Caco-2 (cell line): ENCODE data around the gene PIH1D1. TPM values are rescaled to one million over a fixed set of nuclear protein-coding genes. Genes with fewer than 3 reads are reported as not detected.

Experiments
- BruUV-seq: library from RNA; stranded (reverse); fragments of 400-500 nt; replicated peaks from 2 replicates; lab custom pipeline; 2021; lab: Mats Ljungman, UMichigan
- CTCF ChIA-PET: fragments of 300-600 bp; sonication (Branson Sonifier 250); formaldehyde crosslinking; loops from one replicate; lab custom pipeline; 2022; ENCODE audit warnings: antibody characterized with exemption; lab: Charles Lee
- POLR2A ChIA-PET: fragments of 300-600 bp; sonication (Branson Sonifier 250); formaldehyde crosslinking; loops from one replicate; lab custom pipeline; 2022; ENCODE audit warnings: antibody characterized with exemption; lab: Charles Lee
- DNase-seq, 2 experiments: peaks; one replicate each; pipeline versions ENCODE4 v3.0.0 to v3.0.0-alpha.2; 2020 to 2022
- H3K27me3 ChIP-seq: replicated peaks from 2 replicates; pipeline ENCODE4 v1.6.0; 2011; ENCODE audit warnings: low read length; ENCODE audit not compliant: control insufficient read depth, insufficient read depth
- H3K36me3 ChIP-seq: 2 replicates; pipeline ENCODE4 v1.5.1; 2011; ENCODE audit warnings: low read length; ENCODE audit not compliant: control insufficient read depth, insufficient read depth
- H3K4me1 ChIP-seq: fragments of 250-450 bp; sonication (Bioruptor Pico); 2 replicates; pipeline ENCODE4 v1.5.1; 2020; ENCODE audit warnings: mild to moderate bottlenecking
- H3K4me3 ChIP-seq: 2 replicates; pipeline ENCODE4 v1.5.1; 2011; ENCODE audit warnings: low read depth, mild to moderate bottlenecking, control low read depth, low read length
- H3K9me3 ChIP-seq: fragments of 250-450 bp; sonication (Bioruptor Pico); 2 replicates; pipeline ENCODE4 v1.5.1; 2020; ENCODE audit warnings: mild to moderate bottlenecking, moderate library complexity
- H3K27ac Mint-ChIP-seq: one replicate; pipeline ENCODE4 v1.8.0; 2022; ENCODE audit warnings: mixed read lengths; ENCODE audit not compliant: unreplicated experiment
- H3K27me3 Mint-ChIP-seq: one replicate; pipeline ENCODE4 v1.8.0; 2022; ENCODE audit warnings: mixed read lengths; ENCODE audit not compliant: insufficient read depth, unreplicated experiment
- H3K36me3 Mint-ChIP-seq: one replicate; pipeline ENCODE4 v1.8.0; 2022; ENCODE audit warnings: mild to moderate bottlenecking, mixed read lengths; ENCODE audit not compliant: insufficient read depth, unreplicated experiment
- H3K4me1 Mint-ChIP-seq: one replicate; pipeline ENCODE4 v1.8.0; 2022; ENCODE audit warnings: low read depth, mixed read lengths; ENCODE audit not compliant: unreplicated experiment
- H3K4me3 Mint-ChIP-seq: one replicate; pipeline ENCODE4 v1.8.0; 2022; ENCODE audit warnings: mild to moderate bottlenecking, moderate library complexity, mixed read lengths; ENCODE audit not compliant: unreplicated experiment
- H3K9me3 Mint-ChIP-seq: one replicate; pipeline ENCODE4 v1.8.0; 2022; ENCODE audit warnings: mixed read lengths; ENCODE audit not compliant: unreplicated experiment
- intact Hi-C: fragments of 100-400 bp; cut with micrococcal nuclease; formaldehyde crosslinking; loops from one replicate; pipeline ENCODE4 v1.10.0; 2022; ENCODE audit not compliant: unreplicated experiment
- total RNA-seq: library from RNA; stranded (reverse); gene quantifications from 2 replicates; pipeline ENCODE4 v1.2.3, GENCODE V29; 2022
- TF ChIP-seq, protein P1 (sequence below), 2 experiments: fragments of 200-600 bp in 1 of 2; IDR thresholded peaks; 1 replicate in 1 of 2; 2 replicates in 1 of 2; pipeline versions ENCODE4 v1.5.1 to v1.8.0; 2011 to 2022; ENCODE audit warnings: antibody characterized with exemption in 1 of 2, control low read depth in 1 of 2, inconsistent platforms in 1 of 2, low read depth in 1 of 2, low read length in 1 of 2, mild to moderate bottlenecking in 1 of 2, moderate library complexity in 1 of 2; ENCODE audit not compliant: insufficient read depth in 1 of 2, severe bottlenecking in 1 of 2, unreplicated experiment in 1 of 2

The PIH1D1 gene
- total RNA-seq, 1 experiment from 2014 or later: 150 TPM

DNA sequence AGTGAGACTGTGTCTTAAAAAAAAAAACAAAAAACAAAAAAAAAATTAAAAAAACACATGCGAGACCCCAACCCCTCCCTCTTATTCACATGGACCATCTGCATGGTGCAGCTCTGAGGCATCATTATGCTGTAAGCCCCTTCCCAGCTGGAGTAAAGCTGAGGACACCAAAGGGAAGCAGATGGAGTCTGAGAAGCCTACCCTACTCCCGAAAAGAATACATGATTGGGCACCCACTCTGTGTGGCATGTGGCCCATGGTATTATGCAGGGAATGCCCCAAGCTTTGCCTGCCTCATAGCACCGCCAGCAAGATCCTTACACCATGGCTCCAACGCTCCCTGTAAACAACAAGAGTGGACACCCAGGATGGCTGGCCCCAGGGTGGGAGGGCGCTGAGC lies 33.1 kb downstream of the PIH1D1 start:
- intact Hi-C loops: no loop called here
- no peaks in the 10 kb centered on the region for H3K36me3 ChIP-seq
- no peak for DNase-seq
- H3K4me3 ChIP-seq: no peak overlapping the region
- Mint-ChIP-seq H3K36me3 (peaks cover 6% of the 10 kb centered on the region), H3K9me3 (no peaks in the 10 kb centered on the region), H3K4me3 (no peak overlapping the region), H3K27me3 (peaks cover 34% of the 10 kb centered on the region), H3K4me1 (peaks cover 11% of the 10 kb centered on the region), H3K27ac (no peak overlapping the region)
- TF ChIP-seq, protein P1, sequence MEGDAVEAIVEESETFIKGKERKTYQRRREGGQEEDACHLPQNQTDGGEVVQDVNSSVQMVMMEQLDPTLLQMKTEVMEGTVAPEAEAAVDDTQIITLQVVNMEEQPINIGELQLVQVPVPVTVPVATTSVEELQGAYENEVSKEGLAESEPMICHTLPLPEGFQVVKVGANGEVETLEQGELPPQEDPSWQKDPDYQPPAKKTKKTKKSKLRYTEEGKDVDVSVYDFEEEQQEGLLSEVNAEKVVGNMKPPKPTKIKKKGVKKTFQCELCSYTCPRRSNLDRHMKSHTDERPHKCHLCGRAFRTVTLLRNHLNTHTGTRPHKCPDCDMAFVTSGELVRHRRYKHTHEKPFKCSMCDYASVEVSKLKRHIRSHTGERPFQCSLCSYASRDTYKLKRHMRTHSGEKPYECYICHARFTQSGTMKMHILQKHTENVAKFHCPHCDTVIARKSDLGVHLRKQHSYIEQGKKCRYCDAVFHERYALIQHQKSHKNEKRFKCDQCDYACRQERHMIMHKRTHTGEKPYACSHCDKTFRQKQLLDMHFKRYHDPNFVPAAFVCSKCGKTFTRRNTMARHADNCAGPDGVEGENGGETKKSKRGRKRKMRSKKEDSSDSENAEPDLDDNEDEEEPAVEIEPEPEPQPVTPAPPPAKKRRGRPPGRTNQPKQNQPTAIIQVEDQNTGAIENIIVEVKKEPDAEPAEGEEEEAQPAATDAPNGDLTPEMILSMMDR (IDR thresholded peaks at IDR 0.05; ENCODE audit: insufficient read depth in 1 of 2, low read depth in 1 of 2, low read length in 1 of 2, severe bottlenecking in 1 of 2, unreplicated experiment in 1 of 2): no peak
- ChIA-PET POLR2A (no interaction called here), CTCF (no interaction called here)
- no TSS peak for BruUV-seq
- 0 out of 2 replicates have a peak, but pooled peaks cover 2% of the 10 kb centered on the region for H3K27me3 ChIP-seq
- peaks cover 21% of the 10 kb centered on the region for H3K4me1 ChIP-seq
- H3K9me3 ChIP-seq: no peaks in the 10 kb centered on the region

DNA sequence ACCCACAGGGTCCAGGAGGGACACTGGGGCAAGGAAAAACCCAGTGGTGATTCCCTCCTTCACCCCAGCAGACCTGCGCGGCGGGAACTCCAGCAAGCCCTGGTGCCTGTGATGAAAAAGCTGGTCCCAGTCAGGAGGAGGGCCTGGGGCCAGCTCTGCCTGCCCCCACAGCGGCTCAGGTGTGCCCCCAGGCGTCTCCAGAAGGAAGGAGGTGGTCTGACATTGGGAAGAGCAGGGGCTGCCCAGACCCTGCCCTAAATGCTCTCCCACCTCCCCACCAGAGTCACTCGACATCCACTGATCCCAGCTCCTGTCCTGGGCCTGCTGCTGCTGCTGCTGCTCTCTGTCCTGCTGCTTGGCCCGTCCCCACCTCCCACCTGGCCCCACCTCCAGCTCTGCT lies 34.5 kb downstream of the PIH1D1 start:
- Mint-ChIP-seq H3K36me3 (peaks cover 6% of the 10 kb centered on the region), H3K9me3 (no peaks in the 10 kb centered on the region), H3K27me3 (peaks cover 26% of the 10 kb centered on the region), H3K4me1 (peaks cover 8% of the 10 kb centered on the region), H3K27ac (no peak overlapping the region), H3K4me3 (no peak overlapping the region)
- no peaks in the 10 kb centered on the region for H3K9me3 ChIP-seq
- H3K36me3 ChIP-seq: no peaks in the 10 kb centered on the region
- POLR2A ChIA-PET: no interaction called here
- no peaks in the 10 kb centered on the region for H3K27me3 ChIP-seq
- CTCF ChIA-PET: interaction anchor here (0.6 to 1.5 kb wide), 3 partner anchors 10 to 25 kb away, joined by 3 to 6 read pairs (median 3); no protein-coding TSS in a partner anchor
- H3K4me1 ChIP-seq: peaks cover 9% of the 10 kb centered on the region; the same call in 1 of the 2 replicates
- DNase-seq: peak in 1 of 2 experiments; percentile 30
- TF ChIP-seq, protein P1 (IDR thresholded peaks at IDR 0.05; ENCODE audit: insufficient read depth in 1 of 2, low read depth in 1 of 2, low read length in 1 of 2, severe bottlenecking in 1 of 2, unreplicated experiment in 1 of 2): no peak
- intact Hi-C loops: no loop called here
- no peak overlapping the region for H3K4me3 ChIP-seq
- no TSS peak for BruUV-seq

- Histone ChIP-seq H3K27me3 (no peaks in the 10 kb centered on the region), H3K9me3 (no peaks in the 10 kb centered on the region), H3K4me1 (peaks cover 4% of the 10 kb centered on the region; the same call in 1 of the 2 replicates), H3K4me3 (no peak overlapping the region), H3K36me3 (no peaks in the 10 kb centered on the region)
- POLR2A ChIA-PET: no interaction called here
- H3K36me3 Mint-ChIP-seq: peaks cover 1% of the 10 kb centered on the region
- H3K27me3 Mint-ChIP-seq: peaks cover 20% of the 10 kb centered on the region
- no peak overlapping the region for H3K4me3 Mint-ChIP-seq
- no TSS peak for BruUV-seq
- no peak overlapping the region for H3K27ac Mint-ChIP-seq
- TF ChIP-seq, protein P1 (IDR thresholded peaks at IDR 0.05; ENCODE audit: insufficient read depth in 1 of 2, low read depth in 1 of 2, low read length in 1 of 2, severe bottlenecking in 1 of 2, unreplicated experiment in 1 of 2): no peak
- no peaks in the 10 kb centered on the region for H3K4me1 Mint-ChIP-seq
- intact Hi-C loops: no loop called here
- CTCF ChIA-PET: no interaction called here
- no peak for DNase-seq
- H3K9me3 Mint-ChIP-seq: no peaks in the 10 kb centered on the region
Measured at GRCh38 chr19:49415810-49416200, 35.8 kb downstream of the PIH1D1 start.
